ENCODE measurements around the gene HK1. TPM values are rescaled to one million over a fixed set of nuclear protein-coding genes. Genes with fewer than 3 reads are reported as not detected.

HK1 gene
- total RNA-seq, 1 donor from 2014 or later = 106 TPM

- Histone ChIP-seq H3K9me3 (no peaks in the 10 kb centered on the region), H3K36me3 (no peaks in the 10 kb centered on the region), H3K27me3 (no peaks in the 10 kb centered on the region), H3K27ac (peak overlapping the region; percentile 80), H3K4me1 (peaks cover 98% of the 10 kb centered on the region), H3K4me3 (no peak overlapping the region)
- intact Hi-C loops (cut with DNase I) = no loop called here
- TF ChIP-seq, protein P1, sequence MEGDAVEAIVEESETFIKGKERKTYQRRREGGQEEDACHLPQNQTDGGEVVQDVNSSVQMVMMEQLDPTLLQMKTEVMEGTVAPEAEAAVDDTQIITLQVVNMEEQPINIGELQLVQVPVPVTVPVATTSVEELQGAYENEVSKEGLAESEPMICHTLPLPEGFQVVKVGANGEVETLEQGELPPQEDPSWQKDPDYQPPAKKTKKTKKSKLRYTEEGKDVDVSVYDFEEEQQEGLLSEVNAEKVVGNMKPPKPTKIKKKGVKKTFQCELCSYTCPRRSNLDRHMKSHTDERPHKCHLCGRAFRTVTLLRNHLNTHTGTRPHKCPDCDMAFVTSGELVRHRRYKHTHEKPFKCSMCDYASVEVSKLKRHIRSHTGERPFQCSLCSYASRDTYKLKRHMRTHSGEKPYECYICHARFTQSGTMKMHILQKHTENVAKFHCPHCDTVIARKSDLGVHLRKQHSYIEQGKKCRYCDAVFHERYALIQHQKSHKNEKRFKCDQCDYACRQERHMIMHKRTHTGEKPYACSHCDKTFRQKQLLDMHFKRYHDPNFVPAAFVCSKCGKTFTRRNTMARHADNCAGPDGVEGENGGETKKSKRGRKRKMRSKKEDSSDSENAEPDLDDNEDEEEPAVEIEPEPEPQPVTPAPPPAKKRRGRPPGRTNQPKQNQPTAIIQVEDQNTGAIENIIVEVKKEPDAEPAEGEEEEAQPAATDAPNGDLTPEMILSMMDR (IDR thresholded peaks at IDR 0.05) = no peak
- TF ChIP-seq POLR2AphosphoS5 (IDR thresholded peaks at IDR 0.05; ENCODE audit: insufficient read depth in 1 of 2, low read depth in 1 of 2) = no peak
- no peak for TF ChIP-seq POLR2A (IDR thresholded peaks at IDR 0.05)
- no peak for DNase-seq (ENCODE audit: extremely low spot score in 2 of 2)
These were observed 59.8 kb downstream of the HK1 start for GRCh38 chr10:69338133-69338456.

DNA sequence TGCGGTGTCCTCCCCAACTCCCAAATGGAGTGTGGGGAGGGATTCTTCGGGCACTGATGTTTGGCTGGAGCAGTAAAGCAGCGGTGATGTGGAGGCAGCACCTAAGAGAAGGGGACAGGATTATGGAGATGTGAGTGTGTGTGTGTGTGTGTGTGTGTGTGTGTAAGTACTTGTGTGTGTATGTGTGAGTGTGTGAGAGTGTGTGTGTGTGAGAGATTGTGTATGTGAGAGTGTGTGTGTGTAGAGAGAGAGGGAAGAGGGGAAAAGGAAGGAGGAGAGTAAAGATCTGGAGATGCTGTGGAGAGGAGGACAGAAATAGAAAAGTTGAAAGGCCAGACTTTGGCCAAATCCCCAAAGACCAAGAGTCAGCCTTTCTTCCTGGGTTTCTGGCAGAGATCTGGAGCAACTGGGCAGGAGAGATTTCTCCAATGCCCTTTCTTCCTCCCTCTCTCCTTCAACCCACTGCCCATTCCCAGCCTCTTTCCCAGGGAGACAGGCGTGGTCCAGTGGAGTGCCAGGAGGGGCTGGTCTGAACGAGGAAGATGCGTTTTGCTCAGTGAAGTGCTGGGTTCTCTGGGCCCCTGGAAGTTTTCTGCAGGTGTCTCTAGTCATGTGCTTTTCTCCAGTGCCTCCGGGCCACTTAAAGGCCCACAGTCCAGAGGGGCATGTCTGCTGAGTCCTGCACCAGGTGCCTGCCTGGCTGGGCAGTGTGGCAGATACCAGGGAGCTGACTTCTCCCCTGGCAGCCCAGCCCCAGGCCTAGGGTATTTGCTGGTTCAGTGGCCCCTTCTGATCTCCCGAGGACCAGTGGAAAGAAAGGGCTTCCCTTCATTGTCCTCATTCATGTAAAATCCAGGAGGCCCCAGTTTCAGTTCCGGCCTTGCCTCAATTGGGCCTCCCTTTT, 60.5 kb downstream of the HK1 start:
- Histone ChIP-seq H3K4me1 (peaks cover 98% of the 10 kb centered on the region), H3K27me3 (no peaks in the 10 kb centered on the region), H3K36me3 (peaks cover 0 to 2% of the 10 kb centered on the region in 2 donors), H3K4me3 (no peak overlapping the region), H3K9me3 (no peaks in the 10 kb centered on the region), H3K27ac (peak overlapping the region; percentile 80)
- TF ChIP-seq, protein P1 (IDR thresholded peaks at IDR 0.05) = no peak
- TF ChIP-seq POLR2AphosphoS5 (IDR thresholded peaks at IDR 0.05; ENCODE audit: insufficient read depth in 1 of 2, low read depth in 1 of 2) (no peak), POLR2A (IDR thresholded peaks at IDR 0.05) (no peak)
- intact Hi-C loops (cut with DNase I) = no loop called here
- DNase-seq (ENCODE audit: extremely low spot score in 2 of 2) = no peak

GRCh38 chr10:69340695-69341094, 62.4 kb downstream of the HK1 start:
- Histone ChIP-seq H3K4me1 (peaks cover 96% of the 10 kb centered on the region), H3K4me3 (no peak overlapping the region), H3K27me3 (no peaks in the 10 kb centered on the region), H3K9me3 (no peaks in the 10 kb centered on the region), H3K27ac (peak overlapping the region; percentile 80), H3K36me3 (peaks cover 0 to 15% of the 10 kb centered on the region in 2 donors)
- intact Hi-C loops (cut with DNase I) = no loop called here
- DNase-seq (ENCODE audit: extremely low spot score in 2 of 2) = no peak
- TF ChIP-seq POLR2AphosphoS5 (IDR thresholded peaks at IDR 0.05; ENCODE audit: insufficient read depth in 1 of 2, low read depth in 1 of 2) = no peak
- TF ChIP-seq, protein P1 (IDR thresholded peaks at IDR 0.05) = no peak
- TF ChIP-seq POLR2A (IDR thresholded peaks at IDR 0.05) = no peak

GRCh38 chr10:69343905-69344304, 65.6 kb downstream of the HK1 start:
- Histone ChIP-seq H3K4me3 (no peak overlapping the region), H3K9me3 (no peaks in the 10 kb centered on the region), H3K36me3 (peaks cover 0 to 15% of the 10 kb centered on the region in 2 donors), H3K4me1 (peaks cover 84% of the 10 kb centered on the region), H3K27me3 (no peaks in the 10 kb centered on the region), H3K27ac (no peak overlapping the region)
- DNase-seq (ENCODE audit: extremely low spot score in 2 of 2) = no peak
- TF ChIP-seq, protein P1 (IDR thresholded peaks at IDR 0.05) = no peak
- TF ChIP-seq POLR2A (IDR thresholded peaks at IDR 0.05) (no peak), POLR2AphosphoS5 (IDR thresholded peaks at IDR 0.05; ENCODE audit: insufficient read depth in 1 of 2, low read depth in 1 of 2) (no peak)
- intact Hi-C loops (cut with DNase I) = no loop called here
